ENCODE results near the gene MEMO1. TPM values are rescaled to one million over a fixed set of nuclear protein-coding genes. Genes with fewer than 3 reads are reported as not detected.

The MEMO1 gene
- total RNA-seq (2022; extraction: Qiagen RNA extraction; ENCODE audit: low read depth), result 70.8 to 83.3 TPM (median 79.9 TPM) in 5 replicates

GRCh38 chr2:32010670-32011484 lies at the start of gene MEMO1:
TSS of gene MEMO1 (minus strand) at chr2:32011008. CDS start at chr2:32010247, 761 bp downstream.

GRCh38 chr2:32039447-32040219 lies 28.8 kb upstream of the MEMO1 start, which contains the start of gene DPY30:
TSS of gene DPY30 (minus strand) at chr2:32039805. CDS start at chr2:32039456, 349 bp downstream.

Other genes starting within 250 kb of the MEMO1 start
- 93.8 to 122 TPM (median 113 TPM) in 5 replicates for gene DPY30, start 28.8 kb upstream of the MEMO1 start, total RNA-seq (2022; extraction: Qiagen RNA extraction; ENCODE audit: low read depth)
- gene SPAST, start 52.5 kb upstream of the MEMO1 start, total RNA-seq (2022; extraction: Qiagen RNA extraction; ENCODE audit: low read depth), result 12.4 to 16.0 TPM (median 15.6 TPM) in 5 replicates
- gene SLC30A6, start 154.9 kb upstream of the MEMO1 start, total RNA-seq (2022; extraction: Qiagen RNA extraction; ENCODE audit: low read depth), result 10.5 to 18.8 TPM (median 16.0 TPM) in 5 replicates

Measured in A549 treated with ZK216348 at 1 μM for 4 hours (cell line).